WTC11 (cell line): ENCODE data around the gene FOXJ2.

Experiments used
- CBFB ChIP-seq: sonication (generic); formaldehyde crosslinking; IDR thresholded peaks from 2 replicates; pipeline ENCODE4 v1.8.1; 2022; ENCODE audit warnings: mild to moderate bottlenecking, low read depth, missing genetic modification reagents
- CDX4 ChIP-seq: fragments of 250-450 bp; sonication (Bioruptor Pico); IDR thresholded peaks from 2 replicates; pipeline ENCODE4 v1.9.0; 2021; ENCODE audit warnings: moderate library complexity, mild to moderate bottlenecking, inconsistent platforms, borderline replicate concordance
- CTCF ChIP-seq: fragments of 200-600 bp; IDR thresholded peaks from 2 replicates; pipeline ENCODE4 v1.8.0; 2022; ENCODE audit warnings: antibody characterized with exemption
- E2F5 ChIP-seq: sonication (generic); formaldehyde crosslinking; IDR thresholded peaks from 2 replicates; pipeline ENCODE4 v1.8.1; 2022; ENCODE audit warnings: mild to moderate bottlenecking, moderate library complexity, missing genetic modification reagents
- MAX ChIP-seq: sonication (generic); formaldehyde crosslinking; IDR thresholded peaks from 2 replicates; pipeline ENCODE4 v1.8.0; 2022; ENCODE audit warnings: mild to moderate bottlenecking, missing genetic modification reagents

- no peak for TF ChIP-seq MAX (CRISPR knock-in tag)
- TF ChIP-seq CTCF: no peak
- TF ChIP-seq CBFB (CRISPR knock-in tag): no peak
- no peak for TF ChIP-seq E2F5 (CRISPR knock-in tag)
- TF ChIP-seq CDX4: no peak
Measured at GRCh38 chr12:8035440-8036010, 3.0 kb downstream of the FOXJ2 start.
